Neural cell (in vitro differentiated cells): ENCODE results near the gene CASP9. TPM values are rescaled to one million over a fixed set of nuclear protein-coding genes. Genes with fewer than 3 reads are reported as not detected.

Experiments used
- H2AFZ ChIP-seq: fragments of 200-600, 300-800 bp; sonication (generic), shearing (Covaris generic); 2 replicates; pipeline ENCODE4 v1.6.0; 2014; ENCODE audit warnings: low read depth, mild to moderate bottlenecking, antibody characterized with exemption, low read length, moderate library complexity
- H3F3A ChIP-seq: fragments of 200-600 bp; shearing (Covaris generic); 2 replicates; pipeline ENCODE4 v1.6.1; 2016; ENCODE audit warnings: mild to moderate bottlenecking, moderate library complexity, mixed read lengths, antibody characterized with exemption, low read length; ENCODE audit not compliant: insufficient read depth, poor library complexity, severe bottlenecking
- H3K27ac ChIP-seq: fragments of 200-600, 300-800 bp; sonication (generic), shearing (Covaris generic); 2 replicates; pipeline ENCODE4 v1.5.1; 2014; ENCODE audit warnings: mild to moderate bottlenecking, low read length, moderate library complexity
- H3K27me3 ChIP-seq: fragments of 300-800, 200-600 bp; sonication (generic), shearing (Covaris generic); 2 replicates; pipeline ENCODE4 v1.6.0; 2014; ENCODE audit warnings: mild to moderate bottlenecking, low read depth, low read length, moderate library complexity; ENCODE audit not compliant: insufficient read depth
- H3K36me3 ChIP-seq: fragments of 300-800, 200-600 bp; sonication (generic), shearing (Covaris generic); 2 replicates; pipeline ENCODE4 v1.5.1; 2014; ENCODE audit warnings: mild to moderate bottlenecking, antibody characterized with exemption, low read length, moderate library complexity; ENCODE audit not compliant: insufficient read depth
- H3K4me2 ChIP-seq: fragments of 300-800, 200-600 bp; sonication (generic), shearing (Covaris generic); 2 replicates; pipeline ENCODE4 v1.6.0; 2014; ENCODE audit warnings: mild to moderate bottlenecking, low read length
- H3K4me3 ChIP-seq: fragments of 300-800, 200-600 bp; sonication (generic), shearing (Covaris generic); 2 replicates; pipeline ENCODE4 v1.5.1; 2014; ENCODE audit warnings: mild to moderate bottlenecking, low read length, moderate library complexity
- H3K79me2 ChIP-seq: fragments of 200-600 bp; shearing (Covaris generic); replicated peaks from 2 replicates; pipeline ENCODE4 v1.6.0; 2014; ENCODE audit warnings: mild to moderate bottlenecking, low read length, moderate library complexity; ENCODE audit not compliant: insufficient read depth
- H3K9ac ChIP-seq: fragments of 300-800, 200-600 bp; sonication (generic), shearing (Covaris generic); 2 replicates; pipeline ENCODE4 v1.6.1; 2016; ENCODE audit warnings: mild to moderate bottlenecking, low read length, mixed read lengths
- H3K9me2 ChIP-seq: fragments of 200-600 bp; shearing (Covaris generic); 2 replicates; pipeline ENCODE4 v1.6.1; 2016; ENCODE audit warnings: mild to moderate bottlenecking, low read length, mixed read lengths; ENCODE audit not compliant: insufficient read depth
- H3K9me3 ChIP-seq: fragments of 200-600, 300-800 bp; sonication (generic), shearing (Covaris generic); 2 replicates; pipeline ENCODE4 v1.6.1; 2016; ENCODE audit warnings: mild to moderate bottlenecking, mixed run types, low read length, moderate library complexity, mixed read lengths
- H4K20me1 ChIP-seq: fragments of 200-600 bp; shearing (Covaris generic); 2 replicates; pipeline ENCODE4 v1.6.1; 2016; ENCODE audit warnings: mild to moderate bottlenecking, mixed run types; ENCODE audit not compliant: insufficient read depth
- EP300 ChIP-seq: fragments of 450-650 bp; conservative IDR thresholded peaks from 2 replicates; pipeline ENCODE4 v1.6.1; 2014; ENCODE audit warnings: antibody characterized with exemption, mild to moderate bottlenecking, moderate library complexity; ENCODE audit not compliant: poor library complexity, severe bottlenecking
- EZH2 ChIP-seq: fragments of 200-600, 300-800 bp; shearing (Covaris generic), sonication (generic); IDR thresholded peaks from 2 replicates; pipeline ENCODE4 v1.6.1; 2014; ENCODE audit warnings: antibody characterized with exemption, low read length, borderline replicate concordance, mild to moderate bottlenecking; ENCODE audit not compliant: insufficient read depth, poor library complexity, severe bottlenecking
- MXI1 ChIP-seq: fragments of 450-650 bp; conservative IDR thresholded peaks from 2 replicates; pipeline ENCODE4 v1.6.1; 2014; ENCODE audit warnings: antibody characterized with exemption, mild to moderate bottlenecking; ENCODE audit not compliant: poor library complexity, severe bottlenecking
- POLR2AphosphoS5 ChIP-seq: IDR thresholded peaks from 2 replicates; pipeline ENCODE4 v1.6.1; 2012
- RAD21 ChIP-seq: fragments of 450-650 bp; conservative IDR thresholded peaks from 2 replicates; pipeline ENCODE4 v1.6.1; 2014; ENCODE audit warnings: antibody characterized with exemption, mild to moderate bottlenecking, moderate library complexity
- SMC3 ChIP-seq: fragments of 450-650 bp; conservative IDR thresholded peaks from 2 replicates; pipeline ENCODE4 v1.6.1; 2014; ENCODE audit warnings: antibody characterized with exemption, mild to moderate bottlenecking, moderate library complexity; ENCODE audit not compliant: poor library complexity
- TAF1 ChIP-seq: IDR thresholded peaks from 2 replicates; pipeline ENCODE4 v1.6.1; 2012; ENCODE audit warnings: low read depth
- polyA plus RNA-seq: library from polyadenylated mRNA; depleted of rRNA; stranded (reverse); fragments of >200 nt; gene quantifications from 2 replicates; pipeline ENCODE4 v1.2.3, GENCODE V29; 2014
- TF ChIP-seq, protein P1 (sequence below): IDR thresholded peaks from 2 replicates; pipeline ENCODE4 v1.6.1; 2012; ENCODE audit warnings: borderline replicate concordance
- TF ChIP-seq, protein P2 (sequence below): fragments of 450-650 bp; IDR thresholded peaks from 2 replicates; pipeline ENCODE4 v1.5.1; 2014; ENCODE audit warnings: antibody characterized with exemption, mild to moderate bottlenecking, moderate library complexity; ENCODE audit not compliant: poor library complexity, severe bottlenecking

Gene CASP9
- polyA plus RNA-seq, 1 donor from 2014 or later: 13.7 TPM

DNA sequence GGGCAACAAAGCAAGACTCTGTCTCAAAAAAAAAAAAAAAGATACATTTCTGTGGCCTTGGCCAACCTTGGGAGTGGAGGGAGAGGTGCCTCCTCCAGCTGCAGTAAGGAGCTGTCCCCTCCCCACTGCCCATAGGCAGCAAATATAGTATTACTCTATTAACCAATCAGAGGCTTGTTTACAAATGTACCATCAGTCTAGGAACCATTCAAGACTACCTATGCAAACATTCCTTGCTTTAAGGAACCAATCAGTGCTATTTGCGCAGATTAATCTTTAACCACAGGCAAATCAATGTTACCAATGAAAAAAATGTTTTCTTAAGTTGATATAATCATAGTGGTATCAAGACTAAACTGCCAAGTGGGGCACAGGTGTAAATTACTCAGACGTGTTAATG is 66.4 kb downstream of the CASP9 start:
- no peak overlapping the region for H3K9ac ChIP-seq
- H2AFZ ChIP-seq: no peak overlapping the region
- H3K4me3 ChIP-seq: no peak overlapping the region
- no peaks in the 10 kb centered on the region for H3K79me2 ChIP-seq
- no peaks in the 10 kb centered on the region for H3K36me3 ChIP-seq
- no peaks in the 10 kb centered on the region for H3F3A ChIP-seq
- no peak for TF ChIP-seq SMC3
- no peak for TF ChIP-seq POLR2AphosphoS5
- TF ChIP-seq RAD21: no peak
- TF ChIP-seq EZH2: no peak
- TF ChIP-seq EP300: no peak
- TF ChIP-seq, protein P1, sequence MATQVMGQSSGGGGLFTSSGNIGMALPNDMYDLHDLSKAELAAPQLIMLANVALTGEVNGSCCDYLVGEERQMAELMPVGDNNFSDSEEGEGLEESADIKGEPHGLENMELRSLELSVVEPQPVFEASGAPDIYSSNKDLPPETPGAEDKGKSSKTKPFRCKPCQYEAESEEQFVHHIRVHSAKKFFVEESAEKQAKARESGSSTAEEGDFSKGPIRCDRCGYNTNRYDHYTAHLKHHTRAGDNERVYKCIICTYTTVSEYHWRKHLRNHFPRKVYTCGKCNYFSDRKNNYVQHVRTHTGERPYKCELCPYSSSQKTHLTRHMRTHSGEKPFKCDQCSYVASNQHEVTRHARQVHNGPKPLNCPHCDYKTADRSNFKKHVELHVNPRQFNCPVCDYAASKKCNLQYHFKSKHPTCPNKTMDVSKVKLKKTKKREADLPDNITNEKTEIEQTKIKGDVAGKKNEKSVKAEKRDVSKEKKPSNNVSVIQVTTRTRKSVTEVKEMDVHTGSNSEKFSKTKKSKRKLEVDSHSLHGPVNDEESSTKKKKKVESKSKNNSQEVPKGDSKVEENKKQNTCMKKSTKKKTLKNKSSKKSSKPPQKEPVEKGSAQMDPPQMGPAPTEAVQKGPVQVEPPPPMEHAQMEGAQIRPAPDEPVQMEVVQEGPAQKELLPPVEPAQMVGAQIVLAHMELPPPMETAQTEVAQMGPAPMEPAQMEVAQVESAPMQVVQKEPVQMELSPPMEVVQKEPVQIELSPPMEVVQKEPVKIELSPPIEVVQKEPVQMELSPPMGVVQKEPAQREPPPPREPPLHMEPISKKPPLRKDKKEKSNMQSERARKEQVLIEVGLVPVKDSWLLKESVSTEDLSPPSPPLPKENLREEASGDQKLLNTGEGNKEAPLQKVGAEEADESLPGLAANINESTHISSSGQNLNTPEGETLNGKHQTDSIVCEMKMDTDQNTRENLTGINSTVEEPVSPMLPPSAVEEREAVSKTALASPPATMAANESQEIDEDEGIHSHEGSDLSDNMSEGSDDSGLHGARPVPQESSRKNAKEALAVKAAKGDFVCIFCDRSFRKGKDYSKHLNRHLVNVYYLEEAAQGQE: no peak
- TF ChIP-seq MXI1: no peak
- TF ChIP-seq, protein P2, sequence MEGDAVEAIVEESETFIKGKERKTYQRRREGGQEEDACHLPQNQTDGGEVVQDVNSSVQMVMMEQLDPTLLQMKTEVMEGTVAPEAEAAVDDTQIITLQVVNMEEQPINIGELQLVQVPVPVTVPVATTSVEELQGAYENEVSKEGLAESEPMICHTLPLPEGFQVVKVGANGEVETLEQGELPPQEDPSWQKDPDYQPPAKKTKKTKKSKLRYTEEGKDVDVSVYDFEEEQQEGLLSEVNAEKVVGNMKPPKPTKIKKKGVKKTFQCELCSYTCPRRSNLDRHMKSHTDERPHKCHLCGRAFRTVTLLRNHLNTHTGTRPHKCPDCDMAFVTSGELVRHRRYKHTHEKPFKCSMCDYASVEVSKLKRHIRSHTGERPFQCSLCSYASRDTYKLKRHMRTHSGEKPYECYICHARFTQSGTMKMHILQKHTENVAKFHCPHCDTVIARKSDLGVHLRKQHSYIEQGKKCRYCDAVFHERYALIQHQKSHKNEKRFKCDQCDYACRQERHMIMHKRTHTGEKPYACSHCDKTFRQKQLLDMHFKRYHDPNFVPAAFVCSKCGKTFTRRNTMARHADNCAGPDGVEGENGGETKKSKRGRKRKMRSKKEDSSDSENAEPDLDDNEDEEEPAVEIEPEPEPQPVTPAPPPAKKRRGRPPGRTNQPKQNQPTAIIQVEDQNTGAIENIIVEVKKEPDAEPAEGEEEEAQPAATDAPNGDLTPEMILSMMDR: no peak
- no peak for TF ChIP-seq TAF1
- no peak overlapping the region for H3K4me2 ChIP-seq
- H3K9me3 ChIP-seq: no peaks in the 10 kb centered on the region
- no peaks in the 10 kb centered on the region for H3K9me2 ChIP-seq
- no peaks in the 10 kb centered on the region for H3K27me3 ChIP-seq
- H3K27ac ChIP-seq: no peak overlapping the region
- no peaks in the 10 kb centered on the region for H4K20me1 ChIP-seq

DNA sequence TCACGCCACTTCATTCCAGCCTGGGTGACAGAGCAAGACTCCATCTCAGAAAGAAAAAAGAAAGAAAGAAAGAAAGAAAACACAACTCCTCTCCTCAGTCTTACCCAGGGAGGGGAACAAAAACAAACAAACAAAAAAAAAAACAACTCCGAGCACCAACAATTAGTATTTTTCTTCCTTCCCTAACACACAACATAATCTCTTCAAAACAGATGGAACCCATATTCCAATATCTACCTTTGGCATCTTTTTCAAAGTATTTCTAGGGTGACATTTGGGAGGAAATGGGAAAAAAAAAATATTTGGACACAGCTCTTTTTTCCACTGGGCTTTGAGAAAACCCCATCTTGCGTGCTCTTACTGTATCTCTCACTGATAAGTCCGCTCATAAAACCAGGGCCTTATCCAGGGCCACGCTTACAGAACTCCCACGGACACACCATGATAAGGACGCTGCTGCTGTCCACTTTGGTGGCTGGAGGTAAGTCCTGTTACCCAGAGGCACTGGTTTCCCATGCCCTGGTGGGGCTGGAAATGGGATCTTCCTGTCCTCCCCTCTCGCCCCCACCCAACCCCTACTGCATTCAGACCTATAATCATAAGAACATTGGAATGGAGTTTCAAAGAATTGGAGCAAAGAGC is 67.6 kb downstream of the CASP9 start, which contains the start of gene CELA2A:
Gene CELA2A (plus strand): TSS at position 420 of the 642 bp plus-strand sequence. CDS start 22 bp downstream, at position 442.
- Histone ChIP-seq H3K27ac (no peak within 1 kb of the TSS), H3K9ac (no peak within 1 kb of the TSS), H3K9me3 (no peaks in the 10 kb centered on the region), H3K4me2 (no peak within 1 kb of the TSS), H3F3A (no peaks in the 10 kb centered on the region), H3K9me2 (no peaks in the 10 kb centered on the region), H3K27me3 (no peaks in the 10 kb centered on the region), H2AFZ (no peak within 1 kb of the TSS), H3K4me3 (no peak within 1 kb of the TSS), H4K20me1 (no peaks in the 10 kb centered on the region), H3K36me3 (no peaks in the 10 kb centered on the region), H3K79me2 (no peaks in the 10 kb centered on the region)
- TF ChIP-seq SMC3: no peak
- no peak for TF ChIP-seq RAD21
- no peak for TF ChIP-seq TAF1
- no peak for TF ChIP-seq EZH2
- TF ChIP-seq, protein P1: no peak
- no peak for TF ChIP-seq POLR2AphosphoS5
- TF ChIP-seq, protein P2: no peak
- TF ChIP-seq EP300: no peak
- TF ChIP-seq MXI1: no peak
